GM23248 (cell line): ENCODE data around the gene SPDEF.

ENCODE experiments used
- EZH2 ChIP-seq: fragments of 200-600 bp; sonication (generic); IDR thresholded peaks from 2 replicates; pipeline ENCODE4 v1.6.1; 2018; ENCODE audit warnings: antibody characterized with exemption, mild to moderate bottlenecking; ENCODE audit not compliant: insufficient read depth, poor library complexity, severe bottlenecking
- EZH2phosphoT487 ChIP-seq: fragments of 200-600 bp; sonication (generic); IDR thresholded peaks from 2 replicates; pipeline ENCODE4 v1.6.1; 2018; ENCODE audit warnings: antibody characterized with exemption, moderate library complexity, mild to moderate bottlenecking, low read depth; ENCODE audit not compliant: insufficient read depth

- TF ChIP-seq EZH2phosphoT487: no peak
- TF ChIP-seq EZH2: no peak
Observed at GRCh38 chr6:34537922-34538550, 18.1 kb downstream of the SPDEF start.
